HL-60/S4 (cell line): Measurements from ENCODE around the gene BCL2L12.

Experiments
- in situ Hi-C: fragments of 300-500 bp; cut with MboI; formaldehyde crosslinking; loops from 2 replicates; pipeline ENCODE4 v1.14.3; 2022; ENCODE audit warnings: low sequenced_read_pairs

Gene BCL2L12

GRCh38 chr19:49684251-49684982 lies 18.7 kb downstream of the BCL2L12 start:
- in situ Hi-C loops, result no loop called here

- in situ Hi-C loops, result no loop called here
Observed at GRCh38 chr19:49684983-49685553, 19.3 kb downstream of the BCL2L12 start.

- in situ Hi-C loops, result no loop called here
Observed at GRCh38 chr19:49685845-49686332, 20.2 kb downstream of the BCL2L12 start.

- in situ Hi-C loops, result no loop called here
Observed at GRCh38 chr19:49686503-49687088, 20.9 kb downstream of the BCL2L12 start.

GRCh38 chr19:49687150-49687549 lies 21.4 kb downstream of the BCL2L12 start:
- in situ Hi-C loops, result no loop called here

- in situ Hi-C loops, result no loop called here
Observed at GRCh38 chr19:49687566-49688316, 22.0 kb downstream of the BCL2L12 start.

GRCh38 chr19:49688531-49689132 lies 22.9 kb downstream of the BCL2L12 start:
- in situ Hi-C loops, result no loop called here

- in situ Hi-C loops, result no loop called here
Observed at GRCh38 chr19:49689133-49690078, 23.7 kb downstream of the BCL2L12 start, which contains the start of gene ADM5. TSS of gene ADM5 (plus strand) at chr19:49689594. CDS start at chr19:49689838, 244 bp downstream.

GRCh38 chr19:49690079-49690655 lies 24.4 kb downstream of the BCL2L12 start:
- in situ Hi-C loops, result no loop called here

- in situ Hi-C loops, result no loop called here
Observed at GRCh38 chr19:49690656-49691242, 25.0 kb downstream of the BCL2L12 start, which contains the start of gene CPT1C. TSS of gene CPT1C (plus strand) at chr19:49691116. CDS start at chr19:49692253, 1,137 bp downstream.

GRCh38 chr19:49691243-49692146 lies 25.8 kb downstream of the BCL2L12 start:
- in situ Hi-C loops, result no loop called here

- in situ Hi-C loops, result no loop called here
Observed at GRCh38 chr19:49692147-49692506, 26.4 kb downstream of the BCL2L12 start.

- in situ Hi-C loops, result no loop called here
Observed at GRCh38 chr19:49696115-49696514, 30.4 kb downstream of the BCL2L12 start.

- in situ Hi-C loops, result no loop called here
Observed at GRCh38 chr19:49696865-49697264, 31.1 kb downstream of the BCL2L12 start.

- in situ Hi-C loops, result no loop called here
Observed at GRCh38 chr19:49699364-49699763, 33.6 kb downstream of the BCL2L12 start.

- in situ Hi-C loops, result no loop called here
Observed at GRCh38 chr19:49700563-49700962, 34.8 kb downstream of the BCL2L12 start.

- in situ Hi-C loops, result no loop called here
Observed at GRCh38 chr19:49701271-49701786, 35.6 kb downstream of the BCL2L12 start.
